Neural progenitor cell (in vitro differentiated cells): ENCODE results near the gene RANGAP1. TPM values are rescaled to one million over a fixed set of nuclear protein-coding genes. Genes with fewer than 3 reads are reported as not detected.

Experiments
- DNase-seq: peaks from one replicate; pipeline ENCODE4 v3.0.0-alpha.2; 2016; ENCODE audit warnings: low spot score
- H2AFZ ChIP-seq: fragments of 200-600 bp; sonication (generic); replicated peaks from 2 replicates; pipeline ENCODE4 v1.6.1; 2016; ENCODE audit warnings: antibody characterized with exemption
- H3F3A ChIP-seq: fragments of 200-600 bp; sonication (generic); 2 replicates; pipeline ENCODE4 v1.6.1; 2016; ENCODE audit warnings: antibody characterized with exemption, low read depth
- H3K27ac ChIP-seq: fragments of 200-600 bp; sonication (generic); 2 replicates; pipeline ENCODE4 v1.5.1; 2016; ENCODE audit warnings: mild to moderate bottlenecking
- H3K27me3 ChIP-seq: fragments of 200-600 bp; sonication (generic); 2 replicates; pipeline ENCODE4 v1.6.1; 2016; ENCODE audit warnings: mild to moderate bottlenecking, moderate library complexity
- H3K36me3 ChIP-seq: fragments of 200-600 bp; sonication (generic); 2 replicates; pipeline ENCODE4 v1.5.1; 2016
- H3K4me1 ChIP-seq: fragments of 200-600 bp; sonication (generic); 2 replicates; pipeline ENCODE4 v1.6.1; 2016; ENCODE audit warnings: mixed run types
- H3K4me2 ChIP-seq: fragments of 200-600 bp; sonication (generic); 2 replicates; pipeline ENCODE4 v1.6.1; 2016
- H3K4me3 ChIP-seq: fragments of 200-600 bp; sonication (generic); 2 replicates; pipeline ENCODE4 v1.5.1; 2016
- H3K79me2 ChIP-seq: fragments of 200-600 bp; sonication (generic); 2 replicates; pipeline ENCODE4 v1.6.1; 2016; ENCODE audit warnings: low read depth
- H3K9ac ChIP-seq: fragments of 200-600 bp; sonication (generic); 2 replicates; pipeline ENCODE4 v1.6.1; 2016
- H3K9me3 ChIP-seq: fragments of 200-600 bp; sonication (generic); 2 replicates; pipeline ENCODE4 v1.5.1; 2016; ENCODE audit warnings: low read depth
- H4K20me1 ChIP-seq: fragments of 200-600 bp; sonication (generic); 2 replicates; pipeline ENCODE4 v1.6.1; 2016; ENCODE audit warnings: low read depth
- H3K27ac Mint-ChIP-seq: 3 replicates; pipeline ENCODE4 v1.8.0; 2021; ENCODE audit warnings: mixed read lengths
- H3K27me3 Mint-ChIP-seq: 2 replicates; pipeline ENCODE4 v1.8.0; 2022; ENCODE audit warnings: low read depth, mild to moderate bottlenecking, inconsistent platforms, moderate library complexity, mixed read lengths; ENCODE audit not compliant: insufficient read depth
- H3K36me3 Mint-ChIP-seq: 3 replicates; pipeline ENCODE4 v1.8.0; 2021; ENCODE audit warnings: mixed read lengths
- H3K4me1 Mint-ChIP-seq: 3 replicates; pipeline ENCODE4 v1.8.0; 2021; ENCODE audit warnings: mixed read lengths
- H3K4me3 Mint-ChIP-seq: 3 replicates; pipeline ENCODE4 v1.8.0; 2021; ENCODE audit warnings: mild to moderate bottlenecking, moderate library complexity, mixed read lengths
- H3K9me3 Mint-ChIP-seq: 3 replicates; pipeline ENCODE4 v1.8.0; 2020; ENCODE audit warnings: mixed read lengths
- CTCF ChIP-seq: fragments of 200-600 bp; sonication (generic); IDR thresholded peaks from 2 replicates; pipeline ENCODE4 v1.5.1; 2017; ENCODE audit warnings: antibody characterized with exemption, mild to moderate bottlenecking
- EZH2 ChIP-seq: fragments of 200-600 bp; sonication (generic); IDR thresholded peaks from 2 replicates; pipeline ENCODE4 v1.6.1; 2017; ENCODE audit warnings: antibody characterized with exemption, mild to moderate bottlenecking, moderate library complexity
- EZH2phosphoT487 ChIP-seq: fragments of 200-600 bp; sonication (generic); IDR thresholded peaks from 2 replicates; pipeline ENCODE4 v1.6.1; 2017; ENCODE audit warnings: antibody characterized with exemption
- total RNA-seq: library from RNA; depleted of rRNA; stranded (reverse); fragments of >200 nt; gene quantifications from 2 replicates; pipeline ENCODE4 v1.2.3, GENCODE V29; 2015; ENCODE audit warnings: low replicate concordance

The RANGAP1 gene
- total RNA-seq, 1 donor from 2014 or later = 53.4 TPM

- no peak for DNase-seq
- no peak overlapping the region for H3K4me3 ChIP-seq
- H3K9ac ChIP-seq = no peak overlapping the region
- TF ChIP-seq EZH2 (no peak), CTCF (no peak), EZH2phosphoT487 (no peak)
- no peaks in the 10 kb centered on the region for H3K9me3 Mint-ChIP-seq
- peaks cover 18% of the 10 kb centered on the region for H3K36me3 Mint-ChIP-seq
- no peaks in the 10 kb centered on the region for H3K9me3 ChIP-seq
- H3K27ac Mint-ChIP-seq = no peak overlapping the region
- no peak overlapping the region for H3K27ac ChIP-seq
- H3K79me2 ChIP-seq = peaks cover 91% of the 10 kb centered on the region
- H3K4me1 ChIP-seq = no peaks in the 10 kb centered on the region
- no peaks in the 10 kb centered on the region for H3K36me3 ChIP-seq
- H3K27me3 Mint-ChIP-seq = no peaks in the 10 kb centered on the region
- H2AFZ ChIP-seq = no peak overlapping the region
- H3F3A ChIP-seq = peaks cover 5% of the 10 kb centered on the region
- no peak overlapping the region for H3K4me3 Mint-ChIP-seq
- no peak overlapping the region for H3K4me2 ChIP-seq
- no peaks in the 10 kb centered on the region for H3K4me1 Mint-ChIP-seq
- H4K20me1 ChIP-seq = peaks cover 14% of the 10 kb centered on the region
- no peaks in the 10 kb centered on the region for H3K27me3 ChIP-seq
Observed at GRCh38 chr22:41310336-41310735, 24.3 kb upstream of the RANGAP1 start.

GRCh38 chr22:41308544-41308947 lies 22.6 kb upstream of the RANGAP1 start:
- Histone ChIP-seq H3K9ac (no peak overlapping the region), H3K4me1 (no peaks in the 10 kb centered on the region), H3K9me3 (no peaks in the 10 kb centered on the region), H3K27me3 (no peaks in the 10 kb centered on the region), H3K4me3 (no peak overlapping the region), H3K36me3 (no peaks in the 10 kb centered on the region), H4K20me1 (peaks cover 11% of the 10 kb centered on the region), H3F3A (peaks cover 5% of the 10 kb centered on the region), H3K79me2 (peaks cover 93% of the 10 kb centered on the region), H3K27ac (no peak overlapping the region), H3K4me2 (no peak overlapping the region), H2AFZ (no peak overlapping the region)
- TF ChIP-seq EZH2 (no peak), CTCF (no peak), EZH2phosphoT487 (no peak)
- Mint-ChIP-seq H3K27me3 (no peaks in the 10 kb centered on the region), H3K27ac (no peak overlapping the region), H3K4me3 (no peak overlapping the region), H3K36me3 (peaks cover 16% of the 10 kb centered on the region), H3K9me3 (no peaks in the 10 kb centered on the region), H3K4me1 (no peaks in the 10 kb centered on the region)
- DNase-seq = no peak

GRCh38 chr22:41308054-41308453 lies 22.1 kb upstream of the RANGAP1 start:
- H3F3A ChIP-seq = peaks cover 9% of the 10 kb centered on the region
- no peaks in the 10 kb centered on the region for H3K27me3 Mint-ChIP-seq
- H3K4me3 ChIP-seq = no peak overlapping the region
- peaks cover 16% of the 10 kb centered on the region for H3K36me3 Mint-ChIP-seq
- peaks cover 93% of the 10 kb centered on the region for H3K79me2 ChIP-seq
- no peak for DNase-seq
- no peaks in the 10 kb centered on the region for H3K9me3 Mint-ChIP-seq
- H3K4me1 ChIP-seq = peaks cover 4% of the 10 kb centered on the region
- H3K9me3 ChIP-seq = no peaks in the 10 kb centered on the region
- H3K27ac ChIP-seq = no peak overlapping the region
- H3K4me2 ChIP-seq = no peak overlapping the region
- TF ChIP-seq EZH2 = no peak
- TF ChIP-seq CTCF = no peak
- no peak for TF ChIP-seq EZH2phosphoT487
- no peak overlapping the region for H2AFZ ChIP-seq
- no peak overlapping the region for H3K9ac ChIP-seq
- H3K4me3 Mint-ChIP-seq = no peak overlapping the region
- peaks cover 11% of the 10 kb centered on the region for H4K20me1 ChIP-seq
- H3K36me3 ChIP-seq = no peaks in the 10 kb centered on the region
- H3K27me3 ChIP-seq = no peaks in the 10 kb centered on the region
- H3K4me1 Mint-ChIP-seq = peaks cover 3% of the 10 kb centered on the region
- no peak overlapping the region for H3K27ac Mint-ChIP-seq

GRCh38 chr22:41305646-41306045 lies 19.7 kb upstream of the RANGAP1 start:
- Histone ChIP-seq H3K4me2 (no peak overlapping the region), H4K20me1 (peaks cover 11% of the 10 kb centered on the region), H3K9ac (no peak overlapping the region), H3K36me3 (no peaks in the 10 kb centered on the region), H3K9me3 (no peaks in the 10 kb centered on the region), H2AFZ (no peak overlapping the region), H3K4me1 (peaks cover 10% of the 10 kb centered on the region), H3K4me3 (no peak overlapping the region), H3K27me3 (no peaks in the 10 kb centered on the region), H3K27ac (no peak overlapping the region), H3F3A (peaks cover 8% of the 10 kb centered on the region), H3K79me2 (peaks cover 93% of the 10 kb centered on the region)
- Mint-ChIP-seq H3K4me1 (peaks cover 13% of the 10 kb centered on the region), H3K27ac (no peak overlapping the region), H3K9me3 (no peaks in the 10 kb centered on the region), H3K27me3 (no peaks in the 10 kb centered on the region), H3K4me3 (no peak overlapping the region), H3K36me3 (peaks cover 7% of the 10 kb centered on the region)
- TF ChIP-seq EZH2phosphoT487 (no peak), EZH2 (no peak), CTCF (no peak)
- DNase-seq = no peak
